H9 (cell line): Measurements from ENCODE around the gene FBXO24. TPM values are rescaled to one million over a fixed set of nuclear protein-coding genes. Genes with fewer than 3 reads are reported as not detected.

Experiments
- DNase-seq: peaks from one replicate; pipeline ENCODE4 v3.0.0-alpha.2; 2017
- H2AFZ ChIP-seq: one replicate; pipeline ENCODE4 v1.6.1; 2013; ENCODE audit warnings: mild to moderate bottlenecking, low read length, control low read depth, moderate library complexity
- H2AK5ac ChIP-seq: 2 replicates; pipeline ENCODE4 v1.6.1; 2013; ENCODE audit warnings: low read length, control low read depth, mixed read lengths; ENCODE audit not compliant: insufficient read length
- H2BK120ac ChIP-seq: one replicate; pipeline ENCODE4 v1.6.1; 2013; ENCODE audit warnings: low read depth, mild to moderate bottlenecking, low read length, control low read depth, inconsistent platforms; ENCODE audit not compliant: poor library complexity, severe bottlenecking
- H2BK12ac ChIP-seq: 2 replicates; pipeline ENCODE4 v1.6.1; 2013; ENCODE audit warnings: low read length, control low read depth, mixed read lengths, low read depth; ENCODE audit not compliant: insufficient read length
- H2BK15ac ChIP-seq: 2 replicates; pipeline ENCODE4 v1.6.1; 2013; ENCODE audit warnings: low read depth, low read length, control low read depth
- H2BK20ac ChIP-seq: one replicate; pipeline ENCODE4 v1.6.1; 2013; ENCODE audit warnings: low read depth, mild to moderate bottlenecking, low read length, control low read depth, inconsistent platforms; ENCODE audit not compliant: poor library complexity, severe bottlenecking
- H2BK5ac ChIP-seq: 2 replicates; pipeline ENCODE4 v1.6.1; 2013; ENCODE audit warnings: low read length, control low read depth, mixed read lengths; ENCODE audit not compliant: insufficient read length
- H3K14ac ChIP-seq: 2 replicates; pipeline ENCODE4 v1.6.1; 2013; ENCODE audit warnings: low read length, control low read depth; ENCODE audit not compliant: insufficient read depth
- H3K18ac ChIP-seq: 2 replicates; pipeline ENCODE4 v1.6.1; 2013; ENCODE audit warnings: low read depth, mild to moderate bottlenecking, mixed read lengths, low read length, control low read depth; ENCODE audit not compliant: insufficient read length
- H3K23ac ChIP-seq: 2 replicates; pipeline ENCODE4 v1.6.1; 2013; ENCODE audit warnings: low read length, control low read depth, mixed read lengths, low read depth; ENCODE audit not compliant: insufficient read length
- H3K23me2 ChIP-seq: 2 replicates; pipeline ENCODE4 v1.6.1; 2013; ENCODE audit warnings: low read depth, mild to moderate bottlenecking, mixed read lengths, low read length, control low read depth; ENCODE audit not compliant: insufficient read length, poor library complexity, severe bottlenecking
- H3K27ac ChIP-seq: 2 replicates; pipeline ENCODE4 v1.5.1; 2013; ENCODE audit warnings: low read length, control low read depth, mixed read lengths, low read depth; ENCODE audit not compliant: insufficient read length
- H3K27me3 ChIP-seq: 2 replicates; pipeline ENCODE4 v1.6.1; 2013; ENCODE audit warnings: low read length, control low read depth, inconsistent platforms; ENCODE audit not compliant: insufficient read depth
- H3K4ac ChIP-seq: 2 replicates; pipeline ENCODE4 v1.6.1; 2013; ENCODE audit warnings: low read depth, mild to moderate bottlenecking, control low read depth, inconsistent platforms, low read length, moderate library complexity
- H3K4me1 ChIP-seq: 2 replicates; pipeline ENCODE4 v1.6.1; 2013; ENCODE audit warnings: low read length, control low read depth, inconsistent platforms; ENCODE audit not compliant: insufficient read depth
- H3K4me2 ChIP-seq: 2 replicates; pipeline ENCODE4 v1.6.1; 2013; ENCODE audit warnings: low read length, control low read depth, mixed read lengths; ENCODE audit not compliant: insufficient read length, insufficient read depth
- H3K56ac ChIP-seq: 2 replicates; pipeline ENCODE4 v1.6.1; 2013; ENCODE audit warnings: low read depth, mild to moderate bottlenecking, mixed read lengths, low read length, control low read depth; ENCODE audit not compliant: insufficient read length
- H3K79me1 ChIP-seq: 2 replicates; pipeline ENCODE4 v1.6.1; 2013; ENCODE audit warnings: low read depth, mild to moderate bottlenecking, moderate library complexity, low read length, control low read depth, inconsistent platforms; ENCODE audit not compliant: insufficient read depth, poor library complexity, severe bottlenecking
- H3K79me2 ChIP-seq: 2 replicates; pipeline ENCODE4 v1.6.1; 2013; ENCODE audit warnings: low read length, control low read depth, inconsistent platforms; ENCODE audit not compliant: insufficient read depth
- H3K9ac ChIP-seq: 2 replicates; pipeline ENCODE4 v1.6.1; 2013; ENCODE audit warnings: low read length, control low read depth, mixed read lengths; ENCODE audit not compliant: insufficient read length; ENCODE audit errors: extremely low read depth
- H3K9me3 ChIP-seq: one replicate; pipeline ENCODE4 v1.6.1; 2013; ENCODE audit warnings: low read depth, low read length, inconsistent platforms; ENCODE audit not compliant: control insufficient read depth
- H3T11ph ChIP-seq: one replicate; pipeline ENCODE4 v1.6.1; 2013; ENCODE audit warnings: mild to moderate bottlenecking, low read length, control low read depth, inconsistent platforms
- H4K20me1 ChIP-seq: one replicate; pipeline ENCODE4 v1.6.1; 2013; ENCODE audit not compliant: control insufficient read depth, insufficient read length, insufficient read depth
- H4K5ac ChIP-seq: 2 replicates; pipeline ENCODE4 v1.6.1; 2013; ENCODE audit warnings: low read depth, mild to moderate bottlenecking, mixed read lengths, low read length, control low read depth; ENCODE audit not compliant: insufficient read length
- H4K8ac ChIP-seq: replicated peaks from 2 replicates; pipeline ENCODE4 v1.6.1; 2013; ENCODE audit warnings: low read length, control low read depth, mixed read lengths, low read depth; ENCODE audit not compliant: insufficient read length
- H4K91ac ChIP-seq: 2 replicates; pipeline ENCODE4 v1.6.1; 2013; ENCODE audit warnings: low read depth, mild to moderate bottlenecking, moderate library complexity, mixed read lengths, low read length, control low read depth; ENCODE audit not compliant: insufficient read length
- H3K27ac Mint-ChIP-seq, 3 experiments: 2 replicates in 2 of 3; 3 replicates in 1 of 3; pipeline ENCODE4 v1.8.0; 2020 to 2021; ENCODE audit warnings: mixed read lengths in 3 of 3, mild to moderate bottlenecking in 1 of 3, moderate library complexity in 1 of 3
- H3K27me3 Mint-ChIP-seq: 2 replicates; pipeline ENCODE4 v1.8.0; 2021; ENCODE audit warnings: low read depth, mild to moderate bottlenecking, moderate library complexity, mixed read lengths
- H3K36me3 Mint-ChIP-seq, 3 experiments: 2 replicates in 2 of 3; 3 replicates in 1 of 3; pipeline ENCODE4 v1.8.0; 2020 to 2021; ENCODE audit warnings: low read depth in 3 of 3, mixed read lengths in 3 of 3; ENCODE audit not compliant: insufficient read depth in 1 of 3
- H3K4me1 Mint-ChIP-seq, 2 experiments: 2 replicates each; pipeline ENCODE4 v1.8.0; 2020; ENCODE audit warnings: mixed read lengths in 2 of 2
- H3K4me3 Mint-ChIP-seq, 2 experiments: 2 replicates in 1 of 2; 3 replicates in 1 of 2; pipeline ENCODE4 v1.8.0; 2020 to 2021; ENCODE audit warnings: mild to moderate bottlenecking in 2 of 2, mixed read lengths in 2 of 2, moderate library complexity in 1 of 2
- H3K9me3 Mint-ChIP-seq, 2 experiments: 2 replicates in 1 of 2; 3 replicates in 1 of 2; pipeline ENCODE4 v1.8.0; 2020; ENCODE audit warnings: mild to moderate bottlenecking in 2 of 2, mixed read lengths in 2 of 2, moderate library complexity in 1 of 2
- CTCF ChIP-seq: fragments of 200-600 bp; sonication (generic); conservative IDR thresholded peaks from 3 replicates; pipeline ENCODE4 v1.8.0; 2021; ENCODE audit warnings: antibody characterized with exemption, mild to moderate bottlenecking
- WGBS: extraction: QIAGEN DNeasy Blood & Tissue Kit; methylation state at CpG from one replicate; pipeline ENCODE4 v1.1.7; 2013; ENCODE audit warnings: missing lambda C conversion rate, low lambda C conversion rate, mixed read lengths; ENCODE audit not compliant: insufficient read length; ENCODE audit errors: extremely low coverage; 5-methylcytosine and 5-hydroxymethylcytosine counted together
- total RNA-seq: library from RNA; stranded (reverse); gene quantifications from 2 replicates; pipeline ENCODE4 v1.2.1, GENCODE V29; 2021

FBXO24 gene
- total RNA-seq, 1 experiment from 2014 or later: 0.85 TPM

GRCh38 chr7:100623951-100624824 is 38.1 kb downstream of the FBXO24 start:
- H2BK5ac ChIP-seq: no peak overlapping the region
- no peak overlapping the region for H2BK20ac ChIP-seq
- H3K4me1 Mint-ChIP-seq: peaks cover 9 to 14% of the 10 kb centered on the region in 2 experiments
- H3K4me1 ChIP-seq: no peaks in the 10 kb centered on the region
- no peak overlapping the region for H3K9ac ChIP-seq
- H3K36me3 Mint-ChIP-seq: peaks cover 0 to 4% (median 0%) of the 10 kb centered on the region in 3 experiments; a peak in 1 of 7 replicates
- no peaks in the 10 kb centered on the region for H3K79me2 ChIP-seq
- no peak overlapping the region for H4K8ac ChIP-seq
- no peak overlapping the region for H3T11ph ChIP-seq
- H4K91ac ChIP-seq: no peak overlapping the region
- no peak overlapping the region for H3K4ac ChIP-seq
- H3K79me1 ChIP-seq: no peaks in the 10 kb centered on the region
- no peak overlapping the region for H2AK5ac ChIP-seq
- no peak overlapping the region for H4K5ac ChIP-seq
- H3K4me3 Mint-ChIP-seq: no peak overlapping the region; a peak in 1 of 5 replicates
- no peaks in the 10 kb centered on the region for H3K9me3 ChIP-seq
- H3K18ac ChIP-seq: no peak overlapping the region
- no peak overlapping the region for H2BK12ac ChIP-seq
- H3K27ac ChIP-seq: no peak overlapping the region
- peaks cover 3% of the 10 kb centered on the region; the same call in 1 of the 2 replicates for H3K27me3 ChIP-seq
- H2BK120ac ChIP-seq: no peak overlapping the region
- no peak overlapping the region for H3K56ac ChIP-seq
- H3K27ac Mint-ChIP-seq: no peak overlapping the region
- H3K14ac ChIP-seq: no peak overlapping the region
- H3K9me3 Mint-ChIP-seq: no peaks in the 10 kb centered on the region
- H3K4me2 ChIP-seq: no peak overlapping the region
- no peak overlapping the region for H2BK15ac ChIP-seq
- peaks cover 30% of the 10 kb centered on the region for H3K27me3 Mint-ChIP-seq
- no CpG with 5 or more reads among the region's 15 CpGs for WGBS
- H2AFZ ChIP-seq: no peak overlapping the region
- H3K23ac ChIP-seq: no peak overlapping the region
- H4K20me1 ChIP-seq: no peaks in the 10 kb centered on the region
- H3K23me2 ChIP-seq: peaks cover 5% of the 10 kb centered on the region
- DNase-seq: no peak
- TF ChIP-seq CTCF: no peak
